ENCODE results near the gene NCAPG2. TPM values are rescaled to one million over a fixed set of nuclear protein-coding genes. Genes with fewer than 3 reads are reported as not detected.

The NCAPG2 gene
- total RNA-seq, 2 experiments from 2014 or later: 61.8 to 111 TPM

GRCh38 chr7:158730383-158731346, 26.1 kb upstream of the NCAPG2 start:
- no peak for TF ChIP-seq EZH2phosphoT487 (IDR thresholded peaks at IDR 0.05; ENCODE audit: borderline replicate concordance, low read depth, low read length)
- POLR2A ChIA-PET: no interaction called here
- no peaks in the 10 kb centered on the region for H3K9me2 ChIP-seq (ENCODE audit: insufficient read depth, low read length)
- no peaks in the 10 kb centered on the region for H4K20me1 ChIP-seq (ENCODE audit: insufficient read depth, low read length)
- H2AFZ ChIP-seq (ENCODE audit: low read length): no peak overlapping the region
- no peak overlapping the region for H3K4me3 ChIP-seq (ENCODE audit: low read depth, low read length, poor library complexity, severe bottlenecking)
- CTCF ChIA-PET (ENCODE audit: unreplicated experiment): no interaction called here
- H3K36me3 ChIP-seq (ENCODE audit: insufficient read depth, low read length): no peaks in the 10 kb centered on the region
- no peaks in the 10 kb centered on the region for H3K9me3 ChIP-seq (ENCODE audit: low read length)
- BruUV-seq (replicated peaks): no TSS peak
- H3K4me2 ChIP-seq (ENCODE audit: low read length): no peak overlapping the region
- intact Hi-C loops (cut with micrococcal nuclease; ENCODE audit: unreplicated experiment): no loop called here
- H3K27ac ChIP-seq (ENCODE audit: low read depth, low read length, poor library complexity, severe bottlenecking): no peak overlapping the region
- no peaks in the 10 kb centered on the region for H3K79me2 ChIP-seq (ENCODE audit: insufficient read depth, low read depth, low read length)
- no peaks in the 10 kb centered on the region for H3K4me1 ChIP-seq (ENCODE audit: insufficient read depth, low read length, poor library complexity, severe bottlenecking)
- DNase-seq (ENCODE audit: low spot score): no peak

- TF ChIP-seq CTCF (conservative IDR thresholded peaks at IDR 0.05; ENCODE audit: low read length) (no peak), EZH2phosphoT487 (IDR thresholded peaks at IDR 0.05; ENCODE audit: borderline replicate concordance, low read depth, low read length) (no peak)
- H3K36me3 ChIP-seq (ENCODE audit: insufficient read depth, low read length): no peaks in the 10 kb centered on the region
- intact Hi-C loops (cut with micrococcal nuclease; ENCODE audit: unreplicated experiment): no loop called here
- DNase-seq (ENCODE audit: low spot score): no peak
- H3K4me3 ChIP-seq (ENCODE audit: low read depth, low read length, poor library complexity, severe bottlenecking): no peak overlapping the region
- POLR2A ChIA-PET: no interaction called here
- BruUV-seq (replicated peaks): no TSS peak
- no peaks in the 10 kb centered on the region for H3K9me2 ChIP-seq (ENCODE audit: insufficient read depth, low read length)
- H3K4me2 ChIP-seq (ENCODE audit: low read length): no peak overlapping the region
- H2AFZ ChIP-seq (ENCODE audit: low read length): no peak overlapping the region
- no peaks in the 10 kb centered on the region for H3K79me2 ChIP-seq (ENCODE audit: insufficient read depth, low read depth, low read length)
- CTCF ChIA-PET (ENCODE audit: unreplicated experiment): no interaction called here
- no peak overlapping the region for H3K27ac ChIP-seq (ENCODE audit: low read depth, low read length, poor library complexity, severe bottlenecking)
- no peaks in the 10 kb centered on the region for H3K4me1 ChIP-seq (ENCODE audit: insufficient read depth, low read length, poor library complexity, severe bottlenecking)
- no peaks in the 10 kb centered on the region for H4K20me1 ChIP-seq (ENCODE audit: insufficient read depth, low read length)
- H3K9me3 ChIP-seq (ENCODE audit: low read length): no peaks in the 10 kb centered on the region
These were observed 25.2 kb upstream of the NCAPG2 start for GRCh38 chr7:158729646-158730382.

GRCh38 chr7:158728911-158729645, 24.5 kb upstream of the NCAPG2 start:
- intact Hi-C loops (cut with micrococcal nuclease; ENCODE audit: unreplicated experiment): no loop called here
- Histone ChIP-seq H2AFZ (ENCODE audit: low read length) (no peak overlapping the region), H4K20me1 (ENCODE audit: insufficient read depth, low read length) (no peaks in the 10 kb centered on the region), H3K9me2 (ENCODE audit: insufficient read depth, low read length) (no peaks in the 10 kb centered on the region), H3K4me3 (ENCODE audit: low read depth, low read length, poor library complexity, severe bottlenecking) (no peak overlapping the region), H3K79me2 (ENCODE audit: insufficient read depth, low read depth, low read length) (no peaks in the 10 kb centered on the region), H3K36me3 (ENCODE audit: insufficient read depth, low read length) (no peaks in the 10 kb centered on the region), H3K4me1 (ENCODE audit: insufficient read depth, low read length, poor library complexity, severe bottlenecking) (no peaks in the 10 kb centered on the region), H3K4me2 (ENCODE audit: low read length) (no peak overlapping the region), H3K9me3 (ENCODE audit: low read length) (no peaks in the 10 kb centered on the region), H3K27ac (ENCODE audit: low read depth, low read length, poor library complexity, severe bottlenecking) (no peak overlapping the region)
- POLR2A ChIA-PET: no interaction called here
- TF ChIP-seq CTCF (conservative IDR thresholded peaks at IDR 0.05; ENCODE audit: low read length) (no peak), EZH2phosphoT487 (IDR thresholded peaks at IDR 0.05; ENCODE audit: borderline replicate concordance, low read depth, low read length) (no peak)
- CTCF ChIA-PET (ENCODE audit: unreplicated experiment): no interaction called here
- no TSS peak for BruUV-seq (replicated peaks)
- DNase-seq (ENCODE audit: low spot score): no peak
